Progenitor cell of endocrine pancreas (in vitro differentiated cells): ENCODE results near the gene LETMD1. TPM values are rescaled to one million over a fixed set of nuclear protein-coding genes. Genes with fewer than 3 reads are reported as not detected.
"Not testable (repeated sequence)": the region's sequence is repeated elsewhere in the genome, so short reads cannot be mapped to it uniquely, and the experiment has no call there.

ENCODE experiments used
- DNase-seq: peaks from one replicate; pipeline ENCODE4 v3.0.0; 2021; ENCODE audit warnings: low spot score; ENCODE audit not compliant: unreplicated experiment
- H3K27ac Mint-ChIP-seq: 2 replicates; pipeline ENCODE4 v1.8.0; 2021; ENCODE audit warnings: mild to moderate bottlenecking, moderate library complexity, mixed read lengths
- H3K27me3 Mint-ChIP-seq: 2 replicates; pipeline ENCODE4 v1.8.0; 2021; ENCODE audit warnings: mixed read lengths
- H3K36me3 Mint-ChIP-seq: 2 replicates; pipeline ENCODE4 v1.8.0; 2022; ENCODE audit warnings: mixed read lengths; ENCODE audit not compliant: insufficient read depth
- H3K4me1 Mint-ChIP-seq: 2 replicates; pipeline ENCODE4 v1.8.0; 2021; ENCODE audit warnings: low read depth, mixed read lengths
- H3K4me3 Mint-ChIP-seq: 2 replicates; pipeline ENCODE4 v1.8.0; 2021; ENCODE audit warnings: low read depth, mild to moderate bottlenecking, moderate library complexity, mixed read lengths
- H3K9me3 Mint-ChIP-seq: 2 replicates; pipeline ENCODE4 v1.8.0; 2021; ENCODE audit warnings: low read depth, mixed read lengths
- total RNA-seq: library from RNA; stranded (reverse); gene quantifications from 2 replicates; pipeline ENCODE4 v1.2.1, GENCODE V29; 2021
- TF ChIP-seq, protein P1 (sequence below): fragments of 200-600 bp; sonication (generic); IDR thresholded peaks from one replicate; pipeline ENCODE4 v1.5.0; 2021; ENCODE audit warnings: antibody characterized with exemption, mild to moderate bottlenecking; ENCODE audit not compliant: unreplicated experiment

LETMD1 gene
- total RNA-seq, 1 donor from 2014 or later, result 58.0 TPM

DNA sequence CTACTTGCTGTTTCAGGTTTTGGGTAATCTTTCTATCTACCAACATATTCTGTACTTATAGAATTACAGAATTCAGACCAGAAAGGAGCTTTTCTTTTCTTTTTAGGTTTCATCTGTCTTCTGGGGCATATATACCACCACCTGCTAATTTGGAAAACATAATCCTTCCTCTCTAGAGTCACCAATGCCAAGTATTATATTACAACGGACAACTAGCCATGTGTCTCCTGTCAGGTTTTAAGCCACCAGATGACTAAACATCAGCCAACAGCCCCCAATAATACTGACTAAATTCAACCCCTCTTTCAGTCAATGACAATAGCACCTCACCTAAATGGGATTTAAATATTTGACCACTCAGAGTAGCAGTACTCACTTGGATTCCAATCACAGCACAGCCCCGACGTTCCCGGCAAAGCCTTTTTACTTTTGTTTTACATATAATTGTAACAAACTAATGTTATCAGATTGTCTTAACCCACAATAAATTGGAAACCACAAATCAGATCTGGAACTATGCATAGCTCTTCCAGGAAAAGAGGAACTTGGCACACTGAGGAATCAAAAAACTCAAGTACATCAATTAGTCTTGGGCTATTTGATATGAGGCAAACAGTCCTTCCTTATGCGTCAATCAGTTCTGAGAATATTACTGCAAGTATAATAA lies 35.4 kb upstream of the LETMD1 start:
- peaks cover 3% of the 10 kb centered on the region for H3K4me1 Mint-ChIP-seq
- H3K27me3 Mint-ChIP-seq, result no peaks in the 10 kb centered on the region
- TF ChIP-seq, protein P1, sequence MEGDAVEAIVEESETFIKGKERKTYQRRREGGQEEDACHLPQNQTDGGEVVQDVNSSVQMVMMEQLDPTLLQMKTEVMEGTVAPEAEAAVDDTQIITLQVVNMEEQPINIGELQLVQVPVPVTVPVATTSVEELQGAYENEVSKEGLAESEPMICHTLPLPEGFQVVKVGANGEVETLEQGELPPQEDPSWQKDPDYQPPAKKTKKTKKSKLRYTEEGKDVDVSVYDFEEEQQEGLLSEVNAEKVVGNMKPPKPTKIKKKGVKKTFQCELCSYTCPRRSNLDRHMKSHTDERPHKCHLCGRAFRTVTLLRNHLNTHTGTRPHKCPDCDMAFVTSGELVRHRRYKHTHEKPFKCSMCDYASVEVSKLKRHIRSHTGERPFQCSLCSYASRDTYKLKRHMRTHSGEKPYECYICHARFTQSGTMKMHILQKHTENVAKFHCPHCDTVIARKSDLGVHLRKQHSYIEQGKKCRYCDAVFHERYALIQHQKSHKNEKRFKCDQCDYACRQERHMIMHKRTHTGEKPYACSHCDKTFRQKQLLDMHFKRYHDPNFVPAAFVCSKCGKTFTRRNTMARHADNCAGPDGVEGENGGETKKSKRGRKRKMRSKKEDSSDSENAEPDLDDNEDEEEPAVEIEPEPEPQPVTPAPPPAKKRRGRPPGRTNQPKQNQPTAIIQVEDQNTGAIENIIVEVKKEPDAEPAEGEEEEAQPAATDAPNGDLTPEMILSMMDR, result no peak
- H3K9me3 Mint-ChIP-seq, result no peaks in the 10 kb centered on the region
- H3K36me3 Mint-ChIP-seq, result peaks cover 1% of the 10 kb centered on the region
- no peak overlapping the region for H3K27ac Mint-ChIP-seq
- no peak overlapping the region for H3K4me3 Mint-ChIP-seq
- no peak for DNase-seq

DNA sequence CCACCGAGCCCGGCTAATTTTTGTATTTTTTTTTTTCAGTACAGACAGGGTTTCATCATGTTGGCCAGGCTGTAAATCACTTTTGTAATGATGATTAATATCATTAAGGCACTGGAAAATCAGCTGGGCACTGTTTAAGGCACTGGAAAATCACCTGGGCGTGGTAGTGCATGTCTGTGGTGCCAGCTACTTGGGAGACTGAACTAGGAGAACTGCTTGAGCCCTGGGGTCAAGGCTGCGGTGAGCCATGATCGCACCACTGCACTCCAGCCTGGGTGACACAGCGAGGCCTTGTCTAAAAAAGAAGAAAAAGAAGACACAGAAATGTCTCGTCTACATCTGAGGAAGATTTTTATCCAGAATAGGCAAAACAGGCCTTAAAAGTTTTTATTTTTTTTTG lies 34.7 kb upstream of the LETMD1 start:
- TF ChIP-seq, protein P1, result no peak
- Mint-ChIP-seq H3K4me1 (peaks cover 3% of the 10 kb centered on the region), H3K36me3 (peaks cover 1% of the 10 kb centered on the region), H3K4me3 (no peak overlapping the region), H3K27ac (no peak overlapping the region), H3K9me3 (no peaks in the 10 kb centered on the region), H3K27me3 (no peaks in the 10 kb centered on the region)
- no peak for DNase-seq

DNA sequence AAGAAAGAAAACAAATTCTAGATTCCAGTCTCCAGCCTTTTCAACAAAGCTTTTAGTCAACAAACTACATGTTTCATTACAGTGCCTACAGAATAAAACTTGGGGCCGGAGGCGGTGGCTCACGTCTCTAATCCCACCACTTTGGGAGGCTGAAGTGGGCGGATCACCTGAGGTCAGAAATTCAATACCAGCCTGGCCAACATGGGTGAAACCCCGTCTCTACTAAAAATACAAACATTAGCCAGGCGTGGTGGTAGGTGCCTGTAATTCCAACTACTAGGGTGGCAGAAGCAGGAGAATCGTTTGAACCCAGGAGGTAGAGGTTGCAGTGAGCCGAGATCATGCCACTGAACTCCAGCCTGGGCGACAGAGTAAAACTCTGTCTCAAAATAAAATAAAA lies 33.7 kb upstream of the LETMD1 start:
- not testable (repeated sequence) for H3K4me3 Mint-ChIP-seq, H3K27ac Mint-ChIP-seq, H3K9me3 Mint-ChIP-seq, DNase-seq, H3K36me3 Mint-ChIP-seq, H3K4me1 Mint-ChIP-seq, H3K27me3 Mint-ChIP-seq

DNA sequence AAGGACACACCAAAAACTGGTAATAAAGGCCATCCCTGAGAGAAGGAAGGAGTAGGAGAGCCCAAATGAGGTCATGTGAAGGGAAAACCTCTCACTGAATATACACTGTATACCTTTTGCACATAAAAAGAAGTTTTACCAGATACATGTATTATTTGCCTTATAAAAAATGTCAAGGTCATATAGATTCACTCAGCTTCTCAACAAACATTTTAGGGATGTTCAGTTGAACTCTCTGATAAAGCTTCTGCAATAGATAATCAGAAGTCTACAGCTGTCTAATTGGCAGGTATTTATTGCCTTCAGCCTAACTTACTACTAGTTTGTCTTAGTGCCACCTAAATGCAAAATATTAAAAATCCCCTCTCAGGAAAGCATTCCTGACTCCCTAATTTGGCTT lies 30.7 kb upstream of the LETMD1 start:
- DNase-seq, result no peak
- peaks cover 14% of the 10 kb centered on the region for H3K4me1 Mint-ChIP-seq

DNA sequence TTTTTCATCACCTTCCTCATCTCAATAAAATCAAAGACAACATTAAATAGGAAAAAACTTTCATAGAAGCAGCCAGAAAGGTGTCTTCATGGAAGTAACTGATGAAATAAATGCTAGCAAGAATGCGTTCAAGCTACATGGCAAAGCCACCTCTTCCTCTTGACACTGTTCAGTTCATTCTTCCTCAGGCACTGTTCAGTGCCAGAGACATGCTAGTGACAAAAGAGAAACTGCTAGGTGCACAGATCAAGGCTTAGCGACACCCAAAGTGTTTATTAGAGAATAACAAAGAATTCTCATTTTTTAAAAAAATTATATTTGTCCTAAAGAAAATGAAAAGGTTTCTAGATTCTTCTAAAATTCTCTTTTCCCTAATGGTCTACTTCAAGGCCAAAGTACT lies 29.2 kb upstream of the LETMD1 start:
- Mint-ChIP-seq H3K36me3 (no peaks in the 10 kb centered on the region), H3K27ac (no peak overlapping the region), H3K9me3 (no peaks in the 10 kb centered on the region), H3K27me3 (no peaks in the 10 kb centered on the region), H3K4me3 (no peak overlapping the region), H3K4me1 (peaks cover 20% of the 10 kb centered on the region)
- no peak for DNase-seq
- TF ChIP-seq, protein P1, result no peak

More for the DNA sequence above, 30.7 kb upstream of the LETMD1 start:
- Mint-ChIP-seq H3K9me3 (no peaks in the 10 kb centered on the region), H3K36me3 (no peaks in the 10 kb centered on the region), H3K27ac (no peak overlapping the region), H3K27me3 (no peaks in the 10 kb centered on the region), H3K4me3 (no peak overlapping the region)
- TF ChIP-seq, protein P1, result no peak

DNA sequence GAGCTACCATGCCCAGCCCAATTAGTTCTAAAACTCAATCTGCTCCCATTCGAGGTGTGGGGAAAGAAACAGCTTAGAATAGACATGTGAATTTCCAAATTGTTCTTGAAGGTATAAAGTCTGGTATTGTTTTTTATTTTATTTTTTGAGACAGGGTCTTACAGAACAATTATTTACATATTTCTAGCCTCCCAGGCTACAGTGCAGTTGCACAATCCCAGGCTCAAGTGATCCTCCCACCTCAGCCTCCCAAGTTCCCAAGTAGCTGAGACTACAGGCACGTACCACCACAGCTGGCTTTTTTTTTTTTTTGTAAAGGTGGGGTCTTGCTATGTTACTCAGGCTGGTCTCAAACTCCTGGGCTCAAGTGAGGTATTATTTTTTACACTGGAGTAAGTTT lies 28.2 kb upstream of the LETMD1 start:
- no peak for DNase-seq
- Mint-ChIP-seq H3K27me3 (no peaks in the 10 kb centered on the region), H3K9me3 (no peaks in the 10 kb centered on the region), H3K4me3 (no peak overlapping the region), H3K27ac (peak overlapping the region; percentile 29), H3K36me3 (no peaks in the 10 kb centered on the region), H3K4me1 (peaks cover 30% of the 10 kb centered on the region)
- TF ChIP-seq, protein P1, result no peak
